WTC11 (cell line): ENCODE measurements around the gene CHFR.

Experiments used
- ATF2 ChIP-seq: sonication (generic); formaldehyde crosslinking; IDR thresholded peaks from 2 replicates; pipeline ENCODE4 v1.8.1; 2022; ENCODE audit warnings: low read depth, missing genetic modification reagents, borderline replicate concordance
- CTCF ChIP-seq: fragments of 200-600 bp; IDR thresholded peaks from 2 replicates; pipeline ENCODE4 v1.8.0; 2022; ENCODE audit warnings: antibody characterized with exemption
- E2F4 ChIP-seq: sonication (generic); formaldehyde crosslinking; IDR thresholded peaks from 2 replicates; pipeline ENCODE4 v1.8.1; 2022; ENCODE audit warnings: low read depth, mild to moderate bottlenecking, moderate library complexity, missing genetic modification reagents, borderline replicate concordance
- EMX1 ChIP-seq: fragments of 250-450 bp; sonication (Bioruptor Pico); IDR thresholded peaks from 2 replicates; pipeline ENCODE4 v1.8.0; 2021; ENCODE audit warnings: mild to moderate bottlenecking
- MAX ChIP-seq: sonication (generic); formaldehyde crosslinking; IDR thresholded peaks from 2 replicates; pipeline ENCODE4 v1.8.0; 2022; ENCODE audit warnings: mild to moderate bottlenecking, missing genetic modification reagents
- MYBL2 ChIP-seq: sonication (generic); formaldehyde crosslinking; IDR thresholded peaks from 2 replicates; pipeline ENCODE4 v1.8.1; 2023; ENCODE audit warnings: mild to moderate bottlenecking, moderate library complexity, missing genetic modification reagents
- NR3C1 ChIP-seq: sonication (generic); formaldehyde crosslinking; conservative IDR thresholded peaks from 2 replicates; pipeline ENCODE4 v1.8.1; 2023; ENCODE audit warnings: low read depth, mild to moderate bottlenecking, missing genetic modification reagents
- USF2 ChIP-seq: sonication (generic); formaldehyde crosslinking; IDR thresholded peaks from 2 replicates; pipeline ENCODE4 v1.8.1; 2023; ENCODE audit warnings: mild to moderate bottlenecking, missing genetic modification reagents, moderate library complexity
- ZBTB43 ChIP-seq: sonication (generic); formaldehyde crosslinking; IDR thresholded peaks from 2 replicates; pipeline ENCODE4 v1.8.1; 2023; ENCODE audit warnings: mild to moderate bottlenecking, missing genetic modification reagents

GRCh38 chr12:132812631-132813305 is 74.6 kb downstream of the CHFR start:
- no peak for TF ChIP-seq CTCF
- no peak for TF ChIP-seq ATF2 (CRISPR knock-in tag)
- no peak for TF ChIP-seq EMX1 (CRISPR knock-in tag)
- no peak for TF ChIP-seq NR3C1
- TF ChIP-seq E2F4: no peak
- TF ChIP-seq ZBTB43: no peak
- TF ChIP-seq MAX (CRISPR knock-in tag): no peak
- TF ChIP-seq USF2 (CRISPR knock-in tag): no peak
- TF ChIP-seq MYBL2 (CRISPR knock-in tag): no peak
